DMS53 treated with DMSO at 0.1 percent for 48 hours (cell line): ENCODE measurements around the gene DYNC2I2.

Source experiments
- DNase-seq: peaks from one replicate; lab custom pipeline; 2025; ENCODE audit not compliant: unreplicated experiment; lab: John Stamatoyannopoulos, UW

The DYNC2I2 gene

DNA sequence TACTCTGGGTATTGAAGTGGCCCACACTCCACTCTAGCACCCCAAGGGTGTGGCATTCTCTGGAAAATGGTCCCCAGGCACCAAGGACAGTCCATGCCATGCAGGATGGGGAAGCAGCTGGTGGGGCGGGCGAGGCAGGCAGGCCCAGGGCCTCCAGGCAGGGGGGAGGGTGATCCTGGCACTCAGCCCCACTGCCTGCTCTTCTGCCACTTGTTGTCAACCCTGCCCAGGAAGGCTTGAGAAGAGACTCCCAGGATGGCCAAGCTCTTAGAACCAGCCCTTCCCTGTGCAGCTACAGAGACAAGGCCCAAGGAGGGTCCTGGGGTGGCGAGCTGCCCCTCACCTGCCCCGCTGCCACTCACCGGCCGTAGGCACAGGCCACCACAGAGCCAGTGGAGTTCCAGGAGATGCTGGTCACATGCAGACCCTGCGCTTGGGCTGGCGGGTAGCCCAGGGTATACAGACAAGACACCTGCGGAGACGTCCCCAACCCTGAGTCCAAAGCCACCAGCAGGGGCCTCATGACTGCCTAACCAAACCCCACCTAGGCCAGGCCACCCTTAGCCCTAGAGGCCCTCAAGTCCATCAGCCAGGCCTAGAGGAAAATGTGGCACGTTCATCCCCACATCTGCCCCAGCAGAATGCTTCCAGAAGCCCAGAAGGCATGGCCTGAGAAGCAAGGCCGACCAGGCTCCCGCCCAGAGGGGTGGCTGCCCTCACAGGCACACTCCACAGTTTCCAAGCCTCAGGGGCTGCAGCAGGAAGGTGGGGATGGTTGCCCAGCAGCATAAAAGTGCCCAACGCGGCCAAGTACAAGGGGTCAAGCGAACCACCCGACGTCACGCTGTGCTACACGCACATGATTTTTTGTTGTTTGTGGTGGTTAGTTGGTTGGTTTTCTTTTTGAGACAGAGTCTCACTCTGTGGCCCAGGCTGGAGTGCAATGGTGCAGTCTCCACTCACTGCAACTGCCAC is 19.8 kb downstream of the DYNC2I2 start:
- DNase-seq: no peak

DNA sequence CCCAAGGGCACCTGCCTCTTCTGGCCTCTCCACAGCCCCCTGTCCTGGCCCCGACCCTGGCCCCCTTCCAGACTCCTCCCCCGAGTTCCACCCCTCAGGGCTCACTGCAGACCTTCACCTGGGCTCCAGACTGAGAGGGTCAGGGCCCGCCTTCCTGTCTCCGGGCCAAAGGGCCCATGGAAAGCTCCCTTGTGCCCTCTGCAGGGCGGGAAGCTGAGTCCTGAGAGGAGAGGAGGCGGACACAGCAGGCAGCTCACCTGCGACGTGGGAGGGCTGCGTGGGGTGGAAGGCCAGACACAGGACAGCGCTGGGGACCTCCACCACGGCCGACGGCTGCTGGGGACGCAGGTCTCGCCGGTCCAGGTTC is 20.6 kb downstream of the DYNC2I2 start:
- DNase-seq: peak; percentile 69

- peak; percentile 96 for DNase-seq
These were observed 21.2 kb downstream of the DYNC2I2 start for GRCh38 chr9:128635266-128636023.

- no peak for DNase-seq
These were observed 21.9 kb downstream of the DYNC2I2 start for GRCh38 chr9:128634651-128635262.

DNA sequence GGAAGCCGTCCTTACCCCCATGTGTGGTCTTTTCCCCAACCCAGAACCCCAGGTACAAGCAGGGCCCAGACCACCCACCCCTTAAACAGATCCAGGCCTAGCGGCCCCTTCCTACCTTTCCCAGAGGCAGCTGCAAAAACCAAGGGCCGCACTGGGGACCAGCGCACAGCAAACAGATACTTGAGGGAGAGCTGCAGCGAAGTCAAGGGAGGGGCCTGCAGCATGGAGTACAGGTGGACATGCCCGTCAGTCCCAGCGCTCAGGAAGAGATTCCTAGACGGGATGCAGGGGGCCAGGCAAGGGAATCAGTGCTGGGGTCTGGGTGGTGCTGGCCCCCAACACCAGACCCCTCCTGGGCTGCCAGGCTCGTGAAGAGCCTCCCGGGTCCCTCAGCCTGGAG is 22.5 kb downstream of the DYNC2I2 start:
- DNase-seq: no peak

GRCh38 chr9:128633601-128634000 is 23.0 kb downstream of the DYNC2I2 start:
- DNase-seq: no peak

- no peak for DNase-seq
These were observed 23.6 kb downstream of the DYNC2I2 start for GRCh38 chr9:128633057-128633456.

- no peak for DNase-seq
These were observed 24.2 kb downstream of the DYNC2I2 start for GRCh38 chr9:128632486-128632885.

- no peak for DNase-seq
These were observed 24.6 kb downstream of the DYNC2I2 start for GRCh38 chr9:128632066-128632465.

DNA sequence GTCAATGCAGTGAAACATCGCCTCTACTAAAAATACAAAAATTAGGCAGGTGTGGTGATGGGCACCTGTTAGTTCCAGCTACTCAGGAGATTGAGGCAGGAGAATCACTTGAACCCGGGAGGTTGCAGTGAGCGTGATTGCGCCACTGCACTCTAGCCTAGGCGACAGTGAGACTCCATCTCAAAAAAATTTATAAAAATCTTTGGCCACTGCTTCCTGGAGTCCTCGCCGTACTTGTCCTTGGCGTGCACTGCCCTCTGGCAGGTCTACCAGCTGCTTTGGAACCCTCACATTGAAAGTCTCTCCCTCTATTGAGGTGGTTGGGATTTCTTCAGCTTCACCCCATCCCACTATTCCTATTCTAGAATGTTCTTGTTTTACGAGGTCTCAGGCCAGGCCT is 25.0 kb downstream of the DYNC2I2 start:
- DNase-seq: no peak

DNA sequence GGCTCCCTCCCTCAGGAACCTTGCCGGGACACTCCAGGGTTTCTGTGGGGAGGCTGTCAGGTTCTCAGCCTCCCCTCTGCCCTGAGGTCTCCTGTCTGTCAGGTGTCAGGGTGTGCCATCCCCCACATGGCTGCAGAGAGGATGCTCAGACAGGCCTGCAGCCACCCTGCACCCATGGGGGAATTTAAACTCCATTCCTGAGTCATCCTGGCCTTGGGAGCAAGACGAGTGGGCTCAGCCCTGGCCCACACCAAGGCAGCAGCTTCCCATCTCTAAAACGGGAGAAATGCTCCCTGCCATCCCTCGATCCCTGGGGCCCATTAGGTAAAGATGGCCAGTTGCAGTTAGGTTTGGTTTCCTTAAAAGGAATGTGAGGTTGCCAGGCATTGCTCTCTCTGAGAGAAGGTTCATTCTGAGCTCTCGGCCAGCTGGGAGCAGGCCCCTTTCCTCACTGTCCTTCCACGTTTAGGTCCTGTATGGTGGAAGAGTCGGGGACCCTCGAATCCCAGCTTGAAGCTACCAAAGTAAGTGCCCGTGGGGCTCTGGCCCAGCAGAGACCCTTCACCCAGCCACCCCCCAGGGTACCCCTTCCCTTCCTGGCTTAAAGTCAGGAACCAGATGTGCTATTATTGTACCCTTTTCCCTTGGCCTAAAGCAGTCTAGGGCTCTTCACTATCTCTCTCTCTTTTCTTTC is 26.6 kb downstream of the DYNC2I2 start:
- no peak for DNase-seq

- no peak for DNase-seq
These were observed 27.5 kb downstream of the DYNC2I2 start for GRCh38 chr9:128629136-128629535.

DNA sequence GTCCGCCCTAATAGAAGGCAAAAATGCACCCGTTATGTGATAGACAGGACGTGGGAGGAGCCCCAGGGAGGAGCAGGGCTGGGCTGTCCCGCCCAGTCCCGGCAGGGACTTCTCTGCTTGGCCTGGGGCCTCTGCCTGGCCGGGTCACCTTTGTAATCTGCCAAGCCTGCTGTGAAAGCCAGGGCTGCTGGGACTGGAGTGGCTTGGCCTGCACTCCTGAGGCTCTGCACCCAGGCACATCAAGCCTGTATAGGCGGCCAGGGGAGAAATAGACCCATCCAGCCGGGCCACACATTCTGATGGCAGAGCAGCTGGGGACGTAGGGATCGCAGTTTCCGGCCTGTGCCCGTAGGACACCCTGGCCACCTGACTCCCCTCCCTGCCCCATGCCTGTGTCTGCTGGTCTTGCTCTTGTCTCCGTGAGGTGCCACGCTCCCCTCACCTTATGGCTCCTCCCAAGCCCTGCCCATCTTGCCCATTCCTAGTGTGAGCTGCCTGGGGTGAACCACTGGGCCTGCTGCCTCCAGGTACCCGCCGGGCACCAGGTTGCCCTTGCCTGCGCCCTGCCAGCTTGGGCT is 28.1 kb downstream of the DYNC2I2 start:
- DNase-seq: no peak

DNA sequence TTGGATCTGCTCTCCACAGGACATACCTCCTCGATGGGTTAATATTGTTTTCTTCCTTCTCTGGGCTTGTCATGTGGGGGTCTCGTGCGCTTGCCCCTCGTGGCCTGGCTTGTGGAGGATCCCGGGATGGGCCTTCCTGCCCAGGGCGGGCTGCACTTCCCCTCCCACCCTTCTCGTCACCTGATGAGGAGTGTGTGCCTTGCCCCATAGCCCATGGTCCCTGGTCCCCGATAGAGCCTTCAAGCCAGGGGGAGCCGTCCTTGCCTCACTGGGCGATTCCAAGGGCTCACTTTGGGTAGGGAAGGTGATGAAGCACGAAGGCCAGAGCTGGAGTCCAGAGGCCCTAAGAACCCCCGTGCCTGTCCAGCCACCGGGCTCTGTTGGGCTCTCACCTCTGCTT is 28.7 kb downstream of the DYNC2I2 start:
- no peak for DNase-seq

- DNase-seq: no peak
These were observed 29.4 kb downstream of the DYNC2I2 start for GRCh38 chr9:128627127-128627715.

DNA sequence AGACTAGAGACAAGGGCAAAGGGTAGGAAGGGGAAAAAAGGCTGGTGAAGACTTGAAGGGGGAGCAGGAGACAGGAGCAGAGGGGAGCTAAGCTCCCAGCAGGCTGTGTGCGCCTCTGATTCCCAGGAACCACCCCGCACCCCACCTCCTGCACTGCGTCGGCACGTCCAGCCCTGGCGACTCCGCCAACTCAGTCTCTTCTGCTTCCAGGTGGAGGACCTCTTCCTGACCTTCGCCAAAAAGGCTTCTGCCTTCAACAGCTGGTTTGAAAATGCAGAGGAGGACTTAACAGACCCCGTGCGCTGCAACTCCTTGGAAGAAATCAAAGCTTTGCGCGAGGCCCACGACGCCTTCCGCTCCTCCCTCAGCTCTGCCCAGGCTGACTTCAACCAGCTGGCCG is 30.5 kb downstream of the DYNC2I2 start:
- DNase-seq: no peak

DNA sequence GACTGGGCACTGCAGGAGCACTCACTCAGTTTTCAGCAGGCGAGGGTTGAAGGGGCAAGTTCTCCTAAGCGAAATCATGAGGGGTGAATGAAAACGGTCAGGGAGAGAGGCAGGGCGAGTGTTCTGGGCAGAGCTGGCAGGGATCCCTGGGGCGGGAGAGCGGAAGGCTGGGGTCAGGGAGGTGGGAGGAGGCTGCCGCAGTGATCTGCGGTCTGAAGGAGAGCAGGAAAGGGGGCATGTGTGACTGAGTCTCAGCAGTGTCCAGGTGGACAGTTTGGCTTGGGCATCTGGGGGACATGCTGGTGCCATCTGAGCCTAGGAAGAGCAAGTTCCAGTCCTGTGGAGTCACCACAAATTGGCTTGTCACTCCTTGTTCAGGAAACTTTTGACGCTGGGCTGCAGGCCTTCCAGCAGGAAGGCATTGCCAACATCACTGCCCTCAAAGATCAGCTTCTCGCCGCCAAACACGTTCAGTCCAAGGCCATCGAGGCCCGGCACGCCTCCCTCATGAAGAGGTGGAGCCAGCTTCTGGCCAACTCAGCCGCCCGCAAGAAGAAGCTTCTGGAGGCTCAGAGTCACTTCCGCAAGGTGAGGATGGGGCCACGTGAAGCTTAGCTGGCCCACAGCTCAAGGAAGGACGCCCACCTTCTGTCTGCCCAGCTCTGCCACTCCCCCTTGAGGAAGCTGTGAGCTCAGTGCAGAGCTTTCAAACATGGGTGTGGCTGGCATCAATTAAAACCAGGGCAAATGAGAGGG is 31.1 kb downstream of the DYNC2I2 start:
- no peak for DNase-seq

- no peak for DNase-seq
These were observed 32.1 kb downstream of the DYNC2I2 start for GRCh38 chr9:128624566-128624965.

GRCh38 chr9:128621730-128622455 is 34.8 kb downstream of the DYNC2I2 start:
- no peak for DNase-seq
